OCI-LY1 (cell line): Measurements from ENCODE around the gene PCBP4.
A peak's percentile ranks its signal among the peaks of the same experiment; 100 is the strongest.

ENCODE experiments used
- EZH2 ChIP-seq: fragments of 200-600 bp; sonication (generic), shearing (Covaris generic); IDR thresholded peaks from 2 replicates; pipeline ENCODE4 v1.8.0; 2017; ENCODE audit warnings: borderline replicate concordance, mixed run types, mild to moderate bottlenecking, antibody characterized with exemption, low read length, moderate library complexity, mixed read lengths
- TF ChIP-seq, protein P1 (sequence below): fragments of 200-600 bp; sonication (generic), shearing (Covaris generic); IDR thresholded peaks from 2 replicates; pipeline ENCODE4 v1.5.1; 2017; ENCODE audit warnings: mild to moderate bottlenecking, antibody characterized with exemption, low read length, moderate library complexity, mixed read lengths

DNA sequence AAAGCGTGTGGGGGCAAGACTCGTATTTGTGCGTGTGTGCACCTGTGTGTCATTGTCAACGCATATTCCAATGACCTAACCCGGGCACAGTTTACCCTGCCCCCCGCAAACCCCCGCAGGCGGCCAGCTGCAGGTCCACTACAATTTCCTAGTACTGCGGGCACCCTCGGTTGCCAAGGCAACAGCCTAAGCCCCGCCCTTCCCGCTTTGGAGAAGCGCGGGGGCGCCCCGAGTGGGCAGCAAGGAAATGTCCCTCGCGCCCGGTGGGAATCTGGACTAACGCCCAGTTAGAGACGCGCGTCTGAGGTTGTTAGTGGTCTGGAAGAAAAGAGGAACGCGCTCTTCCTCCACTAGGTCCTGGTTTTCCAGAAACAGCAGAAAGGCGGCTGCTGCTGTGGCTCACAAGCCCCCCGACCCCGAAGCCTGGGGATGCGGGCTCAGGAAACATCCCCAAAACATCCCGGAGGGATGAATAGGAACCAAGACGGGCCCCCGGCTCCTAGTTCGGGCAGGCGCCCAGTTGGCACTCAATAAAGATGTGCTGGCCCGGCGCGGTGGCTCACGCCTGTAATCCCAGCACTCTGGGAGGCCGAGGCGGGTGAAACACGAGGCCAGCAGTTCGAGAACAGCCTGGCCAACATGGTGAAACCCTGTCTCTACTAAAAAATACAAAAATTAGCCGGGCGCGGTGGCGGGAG is 8.7 kb upstream of the PCBP4 start:
- TF ChIP-seq, protein P1, sequence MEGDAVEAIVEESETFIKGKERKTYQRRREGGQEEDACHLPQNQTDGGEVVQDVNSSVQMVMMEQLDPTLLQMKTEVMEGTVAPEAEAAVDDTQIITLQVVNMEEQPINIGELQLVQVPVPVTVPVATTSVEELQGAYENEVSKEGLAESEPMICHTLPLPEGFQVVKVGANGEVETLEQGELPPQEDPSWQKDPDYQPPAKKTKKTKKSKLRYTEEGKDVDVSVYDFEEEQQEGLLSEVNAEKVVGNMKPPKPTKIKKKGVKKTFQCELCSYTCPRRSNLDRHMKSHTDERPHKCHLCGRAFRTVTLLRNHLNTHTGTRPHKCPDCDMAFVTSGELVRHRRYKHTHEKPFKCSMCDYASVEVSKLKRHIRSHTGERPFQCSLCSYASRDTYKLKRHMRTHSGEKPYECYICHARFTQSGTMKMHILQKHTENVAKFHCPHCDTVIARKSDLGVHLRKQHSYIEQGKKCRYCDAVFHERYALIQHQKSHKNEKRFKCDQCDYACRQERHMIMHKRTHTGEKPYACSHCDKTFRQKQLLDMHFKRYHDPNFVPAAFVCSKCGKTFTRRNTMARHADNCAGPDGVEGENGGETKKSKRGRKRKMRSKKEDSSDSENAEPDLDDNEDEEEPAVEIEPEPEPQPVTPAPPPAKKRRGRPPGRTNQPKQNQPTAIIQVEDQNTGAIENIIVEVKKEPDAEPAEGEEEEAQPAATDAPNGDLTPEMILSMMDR, result peak; percentile 20; the same call in 1 of the 2 replicates
- TF ChIP-seq EZH2, result no peak
